Fibroblast of skin of back (primary cell): Measurements from ENCODE around the gene SPATA7. TPM values are rescaled to one million over a fixed set of nuclear protein-coding genes. Genes with fewer than 3 reads are reported as not detected.
"Not testable (repeated sequence)": the region's sequence is repeated elsewhere in the genome, so short reads cannot be mapped to it uniquely, and the experiment has no call there.

Experiments used
- DNase-seq: peaks from one replicate; pipeline ENCODE4 v3.0.0-alpha.2; 2013
- polyA plus RNA-seq, 2 experiments: library from polyadenylated mRNA; unstranded; fragments of 120-200 nt; gene quantifications; one replicate each; pipeline ENCODE4 v1.2.1, GENCODE V29; 2013; ENCODE audit not compliant: insufficient read length in 2 of 2

Gene SPATA7
- polyA plus RNA-seq (2013, experiment 1 of 2; ENCODE audit: insufficient read length): 3.9 TPM
- 5.3 TPM for polyA plus RNA-seq (2013, experiment 2 of 2; ENCODE audit: insufficient read length)

DNA sequence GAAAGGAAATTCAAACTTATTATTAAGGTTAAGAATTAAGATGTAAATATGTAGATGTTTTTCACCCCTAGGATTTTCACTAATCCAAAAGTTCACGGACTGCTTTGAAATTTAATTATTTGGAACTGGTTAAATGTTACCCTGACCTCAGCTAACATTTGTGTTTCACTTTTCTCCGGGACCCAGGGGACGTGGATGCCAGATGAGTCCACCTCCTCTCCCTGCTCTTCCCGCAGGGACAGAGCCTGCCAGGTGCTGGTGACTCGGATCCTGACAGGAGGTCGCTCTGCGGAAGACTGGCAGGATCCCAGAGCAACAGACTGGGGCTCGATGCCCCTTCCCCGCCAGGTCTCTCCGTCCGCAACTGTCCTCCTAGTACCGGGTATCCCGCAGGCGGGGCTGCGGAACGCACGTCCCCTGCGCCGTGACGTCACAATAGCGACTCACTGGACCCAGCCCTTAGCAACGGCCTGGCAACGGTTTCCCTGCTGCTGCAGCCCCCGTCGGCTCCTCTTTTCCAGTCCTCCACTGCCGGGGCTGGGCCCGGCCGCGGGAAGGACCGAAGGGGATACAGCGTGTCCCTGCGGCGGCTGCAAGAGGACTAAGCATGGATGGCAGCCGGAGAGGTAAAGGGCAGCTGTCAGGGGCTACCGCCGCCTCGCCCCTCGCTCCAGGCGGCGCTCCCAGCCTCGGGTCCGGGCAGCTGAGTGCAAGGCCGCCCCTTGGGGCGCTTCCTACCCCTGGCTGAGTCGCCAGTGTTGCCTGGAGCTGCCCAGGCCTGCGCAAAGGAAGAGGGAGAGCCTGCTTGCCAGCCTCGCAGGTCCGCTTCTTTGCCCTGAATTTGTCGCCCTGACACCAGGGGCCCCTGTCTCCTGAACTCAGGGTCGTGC is at the start of gene SPATA7:
SPATA7 (plus strand) TSS at position 446 of the 890 bp plus-strand sequence; CDS start at position 608, 162 bp downstream.
- peak; percentile 89 for DNase-seq

- DNase-seq: no peak
These were observed 45.1 kb upstream of the SPATA7 start for GRCh38 chr14:88340357-88340756.

- no peak for DNase-seq
These were observed 42.5 kb upstream of the SPATA7 start for GRCh38 chr14:88342980-88343379.

GRCh38 chr14:88346048-88346639 is 39.3 kb upstream of the SPATA7 start:
- no peak for DNase-seq

- DNase-seq: no peak
These were observed 36.9 kb upstream of the SPATA7 start for GRCh38 chr14:88348546-88348945.

DNA sequence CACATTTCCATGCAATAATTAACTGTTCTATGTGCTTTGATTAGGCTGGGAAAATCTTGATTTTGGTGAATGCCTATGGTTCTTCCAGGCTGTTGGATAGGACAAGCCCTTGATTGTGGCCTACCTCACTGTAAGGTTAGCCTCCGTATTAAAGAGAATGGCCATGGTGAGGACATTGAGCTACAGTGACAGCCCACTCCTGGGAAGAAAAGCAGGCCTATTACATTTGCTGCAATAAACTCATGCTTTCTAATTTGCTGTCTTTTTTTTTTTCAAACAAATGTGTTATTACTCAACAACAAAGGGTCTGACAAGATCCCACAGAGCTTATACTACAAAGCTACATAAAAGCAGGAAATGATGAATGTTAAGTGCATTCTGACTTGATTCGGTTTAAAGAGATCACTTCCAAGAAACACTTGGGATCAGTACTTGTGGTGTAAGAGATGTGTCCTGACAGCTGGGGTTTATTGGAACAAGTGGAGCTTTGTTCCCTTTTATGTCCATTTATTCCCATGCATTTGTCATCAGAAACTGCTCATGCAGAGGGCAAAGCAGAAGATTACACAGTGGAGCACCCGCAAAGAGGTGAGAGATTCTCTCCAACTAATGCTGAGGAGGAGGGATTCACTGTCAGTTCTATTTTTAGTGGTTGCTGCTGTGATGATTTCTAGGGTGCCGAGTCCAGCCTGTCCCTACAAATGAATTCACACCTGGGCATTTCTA is 33.3 kb upstream of the SPATA7 start:
- DNase-seq: no peak

GRCh38 chr14:88352698-88353097 is 32.8 kb upstream of the SPATA7 start:
- no peak for DNase-seq

GRCh38 chr14:88354358-88354757 is 31.1 kb upstream of the SPATA7 start:
- DNase-seq: no peak

GRCh38 chr14:88359500-88359899 is 26.0 kb upstream of the SPATA7 start:
- no peak for DNase-seq

- no peak for DNase-seq
These were observed 21.8 kb upstream of the SPATA7 start for GRCh38 chr14:88363644-88364043.

- DNase-seq: no peak
These were observed 20.6 kb upstream of the SPATA7 start for GRCh38 chr14:88364710-88365413.

GRCh38 chr14:88369496-88369895 is 16.0 kb upstream of the SPATA7 start:
- no peak for DNase-seq

- DNase-seq: no peak
These were observed 5.6 kb upstream of the SPATA7 start for GRCh38 chr14:88379706-88380343.

GRCh38 chr14:88380405-88380804 is 5.1 kb upstream of the SPATA7 start:
- DNase-seq: peak; percentile 4

DNA sequence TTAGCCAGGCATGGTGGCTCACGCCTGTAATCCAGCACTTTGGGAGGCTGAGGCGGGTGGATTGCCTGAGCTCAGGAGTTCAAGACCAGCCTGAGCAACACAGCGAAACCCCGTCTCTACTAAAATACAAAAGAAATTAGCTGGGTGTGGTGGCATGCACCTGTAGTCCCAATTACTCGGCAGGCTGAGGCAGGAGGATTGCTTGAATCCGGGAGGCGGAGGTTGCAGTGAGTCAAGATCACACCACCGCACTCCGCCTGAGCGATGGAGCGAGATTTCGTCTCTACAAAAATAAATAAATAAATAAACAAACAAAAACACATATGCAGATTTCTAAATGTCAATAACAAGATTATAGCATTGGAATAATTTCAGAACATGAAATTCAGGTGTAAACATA is 3.8 kb upstream of the SPATA7 start:
- not testable (repeated sequence) for DNase-seq

DNA sequence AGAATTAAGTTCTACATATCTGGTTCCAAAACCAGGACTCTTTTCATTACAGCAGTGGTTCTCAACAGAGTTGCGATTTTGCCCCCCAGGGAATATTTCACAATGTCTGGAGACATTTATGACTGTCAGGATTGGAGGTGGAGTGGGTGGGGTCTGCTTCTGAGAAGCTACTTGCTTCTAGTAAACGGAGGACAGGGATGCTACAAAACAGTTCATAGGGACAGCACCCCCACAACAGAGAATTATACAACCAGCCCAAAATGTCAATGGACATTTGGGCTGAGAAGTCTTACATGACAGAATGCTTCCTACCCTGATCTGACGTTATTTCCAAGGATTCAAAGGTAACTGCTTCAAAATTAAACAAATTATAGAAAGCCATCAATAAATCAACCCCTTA is 739 bp upstream of the SPATA7 start:
- DNase-seq: peak; percentile 6

- peak; percentile 1 for DNase-seq
These were observed 868 bp downstream of the SPATA7 start for GRCh38 chr14:88386256-88386794.

DNA sequence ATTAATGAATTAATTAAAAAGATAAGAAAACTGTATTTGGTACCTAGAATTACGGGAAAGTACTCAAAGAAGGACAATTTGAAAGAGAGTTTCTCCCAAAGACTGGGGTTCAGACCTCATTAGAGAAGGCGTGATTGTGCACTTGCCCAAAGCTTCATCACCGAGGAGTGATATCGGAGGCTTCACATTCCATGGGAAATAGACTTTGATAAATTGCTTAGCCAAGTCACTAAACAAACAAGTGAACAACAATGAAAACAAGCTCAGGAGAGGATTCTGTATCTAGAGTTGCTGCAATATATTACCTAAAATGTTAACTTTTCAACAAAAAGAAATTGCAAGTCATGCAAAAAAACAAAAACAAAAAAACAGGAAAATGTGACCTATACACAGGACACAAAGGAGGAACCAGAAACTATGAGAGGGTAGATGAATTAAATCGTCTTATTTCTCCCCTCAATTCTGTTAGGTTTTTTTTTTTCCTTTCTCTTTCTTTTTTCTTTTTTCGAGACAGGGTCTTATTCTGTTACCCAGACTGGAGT is 3.4 kb downstream of the SPATA7 start:
- DNase-seq: no peak

DNA sequence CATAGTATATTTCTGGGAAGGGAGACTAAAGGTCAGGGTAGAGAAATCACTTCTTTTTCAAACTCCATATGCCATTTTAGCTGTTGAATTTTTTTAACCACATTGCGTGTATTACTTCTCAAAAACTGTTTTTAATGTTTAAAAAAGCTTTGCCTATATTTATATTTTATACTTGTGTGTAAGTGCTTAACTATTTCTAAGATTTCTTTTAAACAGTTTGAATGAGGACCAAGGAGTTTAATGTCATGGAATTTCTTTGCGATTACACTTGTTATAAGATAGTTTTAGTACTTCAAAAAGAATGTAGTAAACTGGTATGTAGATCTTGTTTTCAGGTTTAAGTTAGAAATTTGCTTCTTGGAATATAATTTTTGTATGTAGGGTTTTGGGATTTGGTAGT is 7.2 kb downstream of the SPATA7 start:
- DNase-seq: no peak

DNA sequence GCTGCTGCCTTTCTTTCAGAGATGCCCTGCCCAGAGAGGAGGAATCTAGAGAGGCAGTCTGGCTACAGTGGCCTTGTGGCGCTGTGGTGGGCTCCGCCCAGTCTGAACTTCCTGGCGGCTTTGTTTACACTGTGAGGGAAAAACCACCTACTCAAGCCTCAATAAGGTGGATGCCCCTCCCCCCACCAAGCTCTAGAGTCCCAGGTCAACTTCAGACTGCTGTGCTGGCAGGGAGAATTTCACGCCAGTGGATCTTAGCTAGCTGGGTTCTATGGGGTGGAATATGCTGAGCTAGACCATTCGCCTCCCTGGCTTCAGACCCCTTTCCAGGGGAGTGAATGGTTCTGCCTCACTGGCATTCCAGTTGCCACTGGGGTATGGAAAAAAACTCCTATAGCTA is 25.6 kb downstream of the SPATA7 start:
- DNase-seq: no peak

- no peak for DNase-seq
These were observed 32.1 kb downstream of the SPATA7 start for GRCh38 chr14:88417594-88417993.
